Common myeloid progenitor, CD34-positive (primary cell): ENCODE measurements around the gene SF3B4.
A peak's percentile ranks its signal among the peaks of the same experiment; 100 is the strongest.
"Not testable (repeated sequence)": the region's sequence is repeated elsewhere in the genome, so short reads cannot be mapped to it uniquely, and the experiment has no call there.

Experiments
- CTCF ChIA-PET: fragments of 350-600 bp; sonication (Branson Sonifier 250); formaldehyde crosslinking; loops from one replicate; lab custom pipeline; 2021; ENCODE audit warnings: antibody characterized with exemption; lab: Charles Lee
- POLR2A ChIA-PET: fragments of 350-600 bp; sonication (Branson Sonifier 250); formaldehyde crosslinking; loops from one replicate; lab custom pipeline; 2021; ENCODE audit warnings: antibody characterized with exemption; lab: Charles Lee
- DNase-seq, 3 donors: peaks; one replicate each; pipeline versions ENCODE4 v3.0.0 to v3.0.0-alpha.2; 2013
- H3K27ac ChIP-seq, 2 experiments: 1 replicate in 1 of 2; 2 replicates in 1 of 2; pipeline ENCODE4 v1.7.0; 2013; ENCODE audit warnings: inconsistent platforms in 2 of 2, low read length in 2 of 2, mild to moderate bottlenecking in 2 of 2, low read depth in 1 of 2, moderate library complexity in 1 of 2; ENCODE audit not compliant: severe bottlenecking in 2 of 2, insufficient read depth in 1 of 2, poor library complexity in 1 of 2
- H3K27me3 ChIP-seq, 5 experiments: replicated peaks in 2 of 5; 1 replicate in 3 of 5; 2 replicates in 2 of 5; pipeline versions ENCODE4 v1.6.1 to v1.7.0; 2013; ENCODE audit warnings: low read length in 4 of 5, mild to moderate bottlenecking in 2 of 5, moderate library complexity in 2 of 5, inconsistent platforms in 1 of 5; ENCODE audit not compliant: insufficient read depth in 5 of 5, control insufficient read depth in 4 of 5
- H3K36me3 ChIP-seq, 4 experiments: 1 replicate in 2 of 4; 2 replicates in 2 of 4; pipeline versions ENCODE4 v1.6.1 to v1.7.0; 2013; ENCODE audit warnings: low read length in 3 of 4, control low read depth in 1 of 4, mild to moderate bottlenecking in 1 of 4; ENCODE audit not compliant: control insufficient read depth in 4 of 4, insufficient read depth in 4 of 4
- H3K4me1 ChIP-seq, 4 experiments: 1 replicate in 3 of 4; 2 replicates in 1 of 4; pipeline versions ENCODE4 v1.6.1 to v1.7.1; 2013; ENCODE audit warnings: low read length in 3 of 4, mild to moderate bottlenecking in 3 of 4, control low read depth in 1 of 4, inconsistent platforms in 1 of 4, moderate library complexity in 1 of 4; ENCODE audit not compliant: control insufficient read depth in 4 of 4, insufficient read depth in 4 of 4; ENCODE audit errors: control extremely low read depth in 1 of 4
- H3K4me3 ChIP-seq, 7 experiments: 1 replicate in 4 of 7; 2 replicates in 3 of 7; pipeline versions ENCODE4 v1.5.1 to v1.7.0; 2013; ENCODE audit warnings: mild to moderate bottlenecking in 7 of 7, low read length in 6 of 7, moderate library complexity in 6 of 7, inconsistent platforms in 2 of 7, low read depth in 2 of 7, control low read depth in 1 of 7; ENCODE audit not compliant: insufficient read depth in 4 of 7, control insufficient read depth in 1 of 7; ENCODE audit errors: extremely low read depth in 1 of 7
- H3K9me3 ChIP-seq, 5 experiments: 1 replicate in 4 of 5; 2 replicates in 1 of 5; pipeline versions ENCODE4 v1.6.1 to v1.7.1; 2013; ENCODE audit warnings: low read length in 4 of 5, mild to moderate bottlenecking in 2 of 5, inconsistent platforms in 1 of 5, low read depth in 1 of 5, moderate library complexity in 1 of 5; ENCODE audit not compliant: control insufficient read depth in 4 of 5, insufficient read depth in 2 of 5; ENCODE audit errors: control extremely low read depth in 1 of 5
- WGBS: methylation state at CpG from one replicate; pipeline ENCODE4 v1.1.5; 2013; ENCODE audit not compliant: insufficient coverage; 5-methylcytosine and 5-hydroxymethylcytosine counted together

SF3B4 gene

GRCh38 chr1:149942885-149943284 is 15.3 kb upstream of the SF3B4 start:
- no peaks in the 10 kb centered on the region for H3K36me3 ChIP-seq

DNA sequence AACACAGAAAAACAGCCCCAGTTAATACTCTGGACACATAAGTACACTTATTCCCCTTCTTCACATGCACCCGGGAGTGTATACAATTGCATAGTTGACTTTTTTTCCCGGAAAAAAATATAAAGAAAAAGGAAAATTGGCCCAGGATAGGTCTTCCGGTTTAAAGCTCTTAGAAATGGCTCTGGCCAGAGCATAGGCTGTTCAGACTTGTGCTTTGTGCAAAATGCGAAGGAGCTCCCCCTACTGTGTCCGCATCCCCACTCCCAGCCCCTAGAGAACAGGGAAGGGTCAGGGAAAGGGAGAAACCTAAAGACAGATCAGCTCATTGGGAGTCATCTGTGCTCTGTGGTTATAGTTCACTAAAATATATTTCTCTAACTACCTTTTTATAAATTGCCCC is 14.6 kb upstream of the SF3B4 start:
- ChIA-PET POLR2A (no interaction called here), CTCF (interaction anchor here (0.7 to 1.7 kb wide), 3 partner anchors 8 to 70 kb away, joined by 3 read pairs; no protein-coding TSS in a partner anchor)
- Histone ChIP-seq H3K36me3 (no peaks in the 10 kb centered on the region), H3K4me3 (no peak overlapping the region), H3K9me3 (no peaks in the 10 kb centered on the region), H3K27me3 (no peaks in the 10 kb centered on the region), H3K27ac (no peak overlapping the region), H3K4me1 (peaks cover 0 to 21% (median 12%) of the 10 kb centered on the region in 4 experiments)
- 85% methylated on average over 2 of the region's 5 CpGs for WGBS
- DNase-seq, result no peak

More at GRCh38 chr1:149942885-149943284, 15.3 kb upstream of the SF3B4 start:
- Histone ChIP-seq H3K4me1 (peaks cover 0 to 14% (median 6%) of the 10 kb centered on the region in 4 experiments), H3K27ac (no peak overlapping the region), H3K9me3 (no peaks in the 10 kb centered on the region), H3K4me3 (no peak overlapping the region), H3K27me3 (no peaks in the 10 kb centered on the region)
- POLR2A ChIA-PET, result no interaction called here
- no peak for DNase-seq
- CTCF ChIA-PET, result interaction anchor here (0.7 to 1.7 kb wide), 3 partner anchors 9 to 19 kb away, joined by 3 to 4 read pairs (median 3); no protein-coding TSS in a partner anchor
- no CpG with 5 or more reads among the region's 3 CpGs for WGBS

GRCh38 chr1:149940427-149940826 is 12.8 kb upstream of the SF3B4 start:
- no peak overlapping the region for H3K4me3 ChIP-seq
- ChIA-PET POLR2A (no interaction called here), CTCF (interaction anchor here (2.4 kb wide), 1 partner anchor 11 kb away, joined by 12 read pairs; no protein-coding TSS in a partner anchor)
- no peaks in the 10 kb centered on the region for H3K36me3 ChIP-seq
- H3K27ac ChIP-seq, result no peak overlapping the region
- 94% methylated on average over 2 of the region's 3 CpGs for WGBS
- no peaks in the 10 kb centered on the region for H3K27me3 ChIP-seq
- no peaks in the 10 kb centered on the region for H3K9me3 ChIP-seq
- no peak for DNase-seq
- H3K4me1 ChIP-seq, result peaks cover 0 to 24% (median 13%) of the 10 kb centered on the region in 4 experiments

DNA sequence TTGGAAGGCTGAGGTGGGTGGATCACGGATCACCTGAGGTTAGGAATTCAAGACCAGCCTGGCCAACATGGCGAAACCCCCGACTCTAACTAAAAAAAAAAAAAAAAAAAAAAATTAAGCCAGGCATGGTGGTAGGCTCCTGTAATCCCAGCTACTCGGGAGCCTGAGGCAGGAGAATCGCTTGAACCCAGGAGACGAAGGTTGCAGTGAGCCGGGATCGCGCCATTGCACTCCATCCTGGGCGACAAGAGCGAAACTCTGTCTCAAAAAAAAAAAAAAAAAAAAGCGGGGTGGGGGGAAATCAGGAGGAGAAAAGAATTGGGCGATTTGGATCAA is 11.0 kb upstream of the SF3B4 start:
- 94% methylated on average over 3 of the region's 13 CpGs for WGBS
- H3K4me3 ChIP-seq, H3K9me3 ChIP-seq, DNase-seq, H3K27ac ChIP-seq, H3K36me3 ChIP-seq, H3K27me3 ChIP-seq: not testable (repeated sequence)
- ChIA-PET POLR2A (interaction anchor here (0.8 to 0.9 kb wide), 2 partner anchors 11 to 51 kb away, joined by 3 read pairs; a partner anchor contains a TSS), CTCF (interaction anchor here (1.6 to 2.4 kb wide), 2 partner anchors 10 to 112 kb away, joined by 3 to 12 read pairs; no protein-coding TSS in a partner anchor)
- H3K4me1 ChIP-seq, result peaks cover 0 to 24% (median 13%) of the 10 kb centered on the region in 4 experiments

GRCh38 chr1:149937759-149938158 is 10.2 kb upstream of the SF3B4 start:
- peaks cover 0 to 24% (median 13%) of the 10 kb centered on the region in 4 experiments for H3K4me1 ChIP-seq
- DNase-seq, result no peak
- POLR2A ChIA-PET, result interaction anchor here (1.1 kb wide), 1 partner anchor 10 kb away, joined by 3 read pairs; the partner anchor contains the start of gene SF3B4

GRCh38 chr1:149936992-149937705 is 9.5 kb upstream of the SF3B4 start:
- WGBS, result 94% methylated on average over 4 of the region's 8 CpGs
- peaks cover 0 to 24% (median 13%) of the 10 kb centered on the region in 4 experiments for H3K4me1 ChIP-seq
- no peaks in the 10 kb centered on the region for H3K27me3 ChIP-seq
- no peak overlapping the region for H3K27ac ChIP-seq
- H3K36me3 ChIP-seq, result no peaks in the 10 kb centered on the region
- peak in 1 of 3 donors; percentile 8 for DNase-seq
- ChIA-PET CTCF (interaction anchor here (1.6 kb wide), 1 partner anchor 113 kb away, joined by 3 read pairs; no protein-coding TSS in a partner anchor), POLR2A (interaction anchor here (1.1 kb wide), 1 partner anchor 9 kb away, joined by 3 read pairs; the partner anchor contains the start of gene SF3B4)
- no peaks in the 10 kb centered on the region for H3K9me3 ChIP-seq
- no peak overlapping the region for H3K4me3 ChIP-seq

More at GRCh38 chr1:149937759-149938158, 10.2 kb upstream of the SF3B4 start:
- Histone ChIP-seq H3K9me3 (no peaks in the 10 kb centered on the region), H3K36me3 (no peaks in the 10 kb centered on the region), H3K27ac (no peak overlapping the region), H3K4me3 (peak overlapping the region in 1 of 7 experiments; percentile 42), H3K27me3 (no peaks in the 10 kb centered on the region)
- CTCF ChIA-PET, result interaction anchor here (1.6 kb wide), 1 partner anchor 113 kb away, joined by 3 read pairs; no protein-coding TSS in a partner anchor
